Measurements from ENCODE around the gene PWWP2B.

PWWP2B gene

DNA sequence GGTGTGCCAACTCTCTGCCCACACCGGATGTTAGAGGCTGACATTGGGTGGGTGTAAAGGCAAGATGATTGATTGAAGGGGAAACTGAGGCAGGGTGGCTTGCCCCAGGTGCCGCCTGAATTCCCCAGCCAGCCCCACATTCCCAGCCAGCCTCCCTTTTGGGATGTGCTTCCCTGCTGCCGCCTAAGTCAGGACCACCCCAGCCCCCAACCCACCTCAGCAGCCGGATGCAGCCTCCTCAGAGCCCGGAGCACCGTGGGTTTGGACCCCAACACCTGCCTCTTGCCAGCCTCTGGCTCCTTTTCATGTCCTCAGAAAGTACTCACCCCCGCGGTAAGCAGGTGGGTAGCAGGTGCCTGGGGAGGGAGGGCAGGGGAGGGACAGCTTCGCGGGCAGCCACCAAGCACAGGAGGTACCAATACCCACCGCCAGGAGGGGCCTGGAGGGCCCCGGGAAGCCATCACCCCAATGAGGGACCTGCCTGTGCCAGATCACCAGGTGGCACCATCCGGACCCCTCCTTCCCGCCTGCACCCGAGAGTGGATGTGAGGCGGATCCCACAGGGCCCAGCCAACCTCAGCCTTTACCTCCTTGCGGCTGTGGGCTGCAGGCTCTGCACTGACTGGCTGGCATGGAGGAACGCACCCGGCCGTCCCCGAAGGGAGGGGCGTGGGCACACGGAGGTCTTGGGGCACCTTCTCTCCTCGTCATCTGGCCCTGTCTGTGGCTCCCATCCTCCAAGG, 60.5 kb downstream of the PWWP2B start:
- TF ChIP-seq CTCF (conservative IDR thresholded peaks at IDR 0.05; ENCODE audit: low read length), result peak; percentile 63
- TF ChIP-seq EZH2phosphoT487 (IDR thresholded peaks at IDR 0.05; ENCODE audit: borderline replicate concordance), result no peak
- Histone ChIP-seq H3F3A (ENCODE audit: low read depth) (no peaks in the 10 kb centered on the region), H3K4me2 (ENCODE audit: low read depth, low read length, poor library complexity, severe bottlenecking) (peak overlapping the region; percentile 63)

DNA sequence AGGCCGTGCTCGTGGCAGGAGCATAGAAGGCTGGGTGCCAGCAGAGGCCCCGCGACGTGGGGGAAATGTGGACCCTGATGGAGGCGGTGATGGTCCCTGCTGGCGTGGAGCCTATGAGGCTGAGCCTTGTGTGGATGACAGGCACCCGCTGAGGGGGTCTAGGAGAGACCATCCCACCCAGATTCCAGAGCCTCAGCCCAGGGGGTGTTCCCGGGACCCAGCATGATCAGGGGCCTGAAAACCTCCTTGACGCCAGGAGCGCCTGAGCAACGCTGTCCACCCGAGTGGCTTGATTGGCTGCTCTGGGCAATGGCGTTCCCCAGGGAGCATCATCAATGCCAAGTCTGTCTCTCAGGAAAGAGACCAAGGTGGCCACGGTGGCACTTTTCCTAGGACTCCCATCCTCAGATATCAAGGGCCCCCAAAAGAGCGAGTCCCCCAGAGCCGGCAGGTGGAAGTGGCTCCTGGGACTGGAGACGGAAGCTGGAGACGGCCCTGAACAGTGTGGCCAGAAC, 61.1 kb downstream of the PWWP2B start:
- Histone ChIP-seq H3F3A (ENCODE audit: low read depth) (no peaks in the 10 kb centered on the region), H3K4me2 (ENCODE audit: low read depth, low read length, poor library complexity, severe bottlenecking) (peak overlapping the region; percentile 63), H3K4me3 (ENCODE audit: low read length, poor library complexity, severe bottlenecking) (peak overlapping the region; percentile 36), H3K36me3 (ENCODE audit: insufficient read depth, low read length) (no peaks in the 10 kb centered on the region), H3K9ac (ENCODE audit: low read depth, low read length, poor library complexity, severe bottlenecking) (no peak overlapping the region), H3K27me3 (ENCODE audit: insufficient read depth, low read length, poor library complexity, severe bottlenecking) (no peaks in the 10 kb centered on the region), H3K4me1 (ENCODE audit: insufficient read depth, low read length, poor library complexity, severe bottlenecking) (peaks cover 10% of the 10 kb centered on the region), H3K9me3 (ENCODE audit: insufficient read depth, low read depth, low read length) (no peaks in the 10 kb centered on the region), H2AFZ (ENCODE audit: low read length) (0 out of 2 replicates have a peak overlapping the region, but pooled peaks have one; percentile 39), H3K79me2 (ENCODE audit: insufficient read depth, low read length) (no peaks in the 10 kb centered on the region), H4K20me1 (ENCODE audit: insufficient read depth, low read length, poor library complexity, severe bottlenecking) (no peaks in the 10 kb centered on the region), H3K9me2 (replicated peaks; ENCODE audit: low read depth, low read length) (no peaks in the 10 kb centered on the region)
- TF ChIP-seq EZH2phosphoT487 (IDR thresholded peaks at IDR 0.05; ENCODE audit: borderline replicate concordance) (no peak), CTCF (conservative IDR thresholded peaks at IDR 0.05; ENCODE audit: low read length) (no peak)

More for the DNA sequence above, 60.5 kb downstream of the PWWP2B start:
- 0 out of 2 replicates have a peak overlapping the region, but pooled peaks have one; percentile 39 for H2AFZ ChIP-seq (ENCODE audit: low read length)
- peak overlapping the region; percentile 36 for H3K4me3 ChIP-seq (ENCODE audit: low read length, poor library complexity, severe bottlenecking)
- H3K4me1 ChIP-seq (ENCODE audit: insufficient read depth, low read length, poor library complexity, severe bottlenecking), result peaks cover 16% of the 10 kb centered on the region
- H3K36me3 ChIP-seq (ENCODE audit: insufficient read depth, low read length), result no peaks in the 10 kb centered on the region
- no peaks in the 10 kb centered on the region for H3K9me3 ChIP-seq (ENCODE audit: insufficient read depth, low read depth, low read length)
- H3K9ac ChIP-seq (ENCODE audit: low read depth, low read length, poor library complexity, severe bottlenecking), result no peak overlapping the region
- no peaks in the 10 kb centered on the region for H3K27me3 ChIP-seq (ENCODE audit: insufficient read depth, low read length, poor library complexity, severe bottlenecking)
- no peaks in the 10 kb centered on the region for H3K79me2 ChIP-seq (ENCODE audit: insufficient read depth, low read length)
- H3K9me2 ChIP-seq (replicated peaks; ENCODE audit: low read depth, low read length), result no peaks in the 10 kb centered on the region
- H4K20me1 ChIP-seq (ENCODE audit: insufficient read depth, low read length, poor library complexity, severe bottlenecking), result no peaks in the 10 kb centered on the region

- no peaks in the 10 kb centered on the region for H3K79me2 ChIP-seq (ENCODE audit: insufficient read depth, low read length)
- peak overlapping the region; percentile 63 for H3K4me2 ChIP-seq (ENCODE audit: low read depth, low read length, poor library complexity, severe bottlenecking)
- H3K4me1 ChIP-seq (ENCODE audit: insufficient read depth, low read length, poor library complexity, severe bottlenecking), result peaks cover 5% of the 10 kb centered on the region
- H3F3A ChIP-seq (ENCODE audit: low read depth), result no peaks in the 10 kb centered on the region
- TF ChIP-seq CTCF (conservative IDR thresholded peaks at IDR 0.05; ENCODE audit: low read length) (peak; percentile 87), EZH2phosphoT487 (IDR thresholded peaks at IDR 0.05; ENCODE audit: borderline replicate concordance) (no peak)
- no peak overlapping the region for H3K4me3 ChIP-seq (ENCODE audit: low read length, poor library complexity, severe bottlenecking)
- no peaks in the 10 kb centered on the region for H4K20me1 ChIP-seq (ENCODE audit: insufficient read depth, low read length, poor library complexity, severe bottlenecking)
- no peaks in the 10 kb centered on the region for H3K27me3 ChIP-seq (ENCODE audit: insufficient read depth, low read length, poor library complexity, severe bottlenecking)
- H3K36me3 ChIP-seq (ENCODE audit: insufficient read depth, low read length), result no peaks in the 10 kb centered on the region
- H3K9me3 ChIP-seq (ENCODE audit: insufficient read depth, low read depth, low read length), result no peaks in the 10 kb centered on the region
- H3K9me2 ChIP-seq (replicated peaks; ENCODE audit: low read depth, low read length), result no peaks in the 10 kb centered on the region
- no peak overlapping the region for H3K9ac ChIP-seq (ENCODE audit: low read depth, low read length, poor library complexity, severe bottlenecking)
- peak overlapping the region; percentile 46; the same call in 1 of the 2 replicates for H2AFZ ChIP-seq (ENCODE audit: low read length)
These were observed 61.7 kb downstream of the PWWP2B start for GRCh38 chr10:132458586-132459300.

Measured in Loucy (cell line).